Inflammatory macrophage treated with lipopolysaccharide for 1 hour (primary cell): Measurements from ENCODE around the gene TMEM164.

ENCODE experiments used
- DNase-seq, 2 donors: peaks; one replicate each; pipeline ENCODE4 v3.0.0-alpha.2; 2020 to 2022

The TMEM164 gene

DNA sequence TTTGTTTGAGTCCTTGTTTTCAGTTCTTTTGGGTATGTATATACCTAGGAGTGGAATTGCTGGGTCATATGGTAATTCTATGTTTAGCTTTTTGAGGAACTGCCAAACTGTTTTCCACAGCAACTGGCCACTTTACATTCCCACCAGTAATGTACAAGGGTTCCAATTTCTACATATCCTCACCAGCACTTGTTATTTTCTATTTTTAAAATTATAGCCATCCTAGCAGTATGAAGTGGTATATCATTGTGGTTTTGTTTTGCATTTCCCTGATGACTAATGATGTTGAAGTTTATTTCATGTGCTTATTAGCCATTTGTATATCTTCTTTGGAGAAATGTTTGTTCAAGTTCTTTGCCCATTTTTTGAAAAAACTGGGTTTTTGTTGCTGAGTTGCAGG lies 39.6 kb downstream of the TMEM164 start:
- DNase-seq: peak; percentile 31 to 69

- DNase-seq: peak; percentile 25 to 34
These were observed 40.6 kb downstream of the TMEM164 start for GRCh38 chrX:110043506-110043905.

GRCh38 chrX:110044346-110045249 lies 41.7 kb downstream of the TMEM164 start:
- DNase-seq: peak in 1 of 2 donors; percentile 33

DNA sequence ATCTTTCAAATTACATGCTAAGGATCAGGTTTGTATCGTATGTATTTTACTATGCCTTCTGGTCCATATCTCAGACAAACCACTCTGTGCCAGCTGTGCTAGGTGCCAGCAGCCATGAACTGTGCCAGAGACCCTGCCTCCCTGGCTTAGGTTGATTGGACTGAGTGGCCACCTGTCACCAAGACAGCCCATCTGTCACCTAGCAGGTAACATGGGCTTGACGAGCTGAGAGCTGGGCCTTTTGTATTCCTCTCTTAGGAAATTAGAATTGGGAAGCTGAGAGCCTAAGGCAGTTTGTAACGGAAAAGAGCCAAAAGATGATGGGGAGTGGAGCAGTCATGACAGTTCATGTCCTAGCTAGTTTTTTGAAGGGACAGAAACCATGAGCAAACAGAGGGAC lies 42.5 kb downstream of the TMEM164 start:
- no peak for DNase-seq

GRCh38 chrX:110046001-110046400 lies 43.1 kb downstream of the TMEM164 start:
- DNase-seq: no peak

DNA sequence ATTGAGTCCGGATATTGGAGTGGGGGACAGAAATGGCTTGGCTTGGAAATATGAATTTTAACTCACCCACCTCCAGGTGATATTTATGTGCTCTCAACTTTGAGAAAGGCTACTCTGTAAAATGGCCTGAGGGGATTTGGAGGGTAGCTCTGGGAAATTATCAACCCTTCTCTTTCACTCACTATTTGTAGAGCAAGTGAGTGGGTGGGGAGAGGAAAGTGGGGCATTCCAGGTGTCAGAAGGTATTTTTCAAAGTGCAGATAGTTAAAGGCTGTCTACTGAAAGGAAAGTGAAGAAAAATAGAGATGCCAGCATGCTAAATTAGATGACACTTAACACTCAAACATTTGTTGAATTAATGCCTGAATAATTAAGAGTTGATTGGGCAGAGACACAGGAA lies 44.1 kb downstream of the TMEM164 start:
- DNase-seq: no peak

DNA sequence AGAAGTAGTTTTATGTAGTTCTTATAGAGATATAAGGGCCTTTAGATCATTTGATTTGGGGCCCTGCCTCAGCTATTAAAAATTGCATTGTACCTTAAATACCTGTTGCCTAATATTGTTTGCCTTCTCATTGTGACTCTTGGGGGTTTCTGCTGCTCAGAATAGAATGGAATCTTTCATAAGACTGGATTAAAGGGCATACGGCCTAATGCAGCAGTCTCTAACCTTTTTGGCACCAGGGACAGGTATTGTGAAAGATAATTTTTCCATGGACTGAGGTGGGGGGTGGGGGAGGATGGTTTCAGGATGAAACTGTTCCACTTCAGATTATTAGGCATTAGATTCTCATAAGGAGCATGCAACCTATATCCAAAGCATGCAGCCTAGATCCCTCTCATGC lies 46.2 kb downstream of the TMEM164 start:
- DNase-seq: no peak

- no peak for DNase-seq
These were observed 47.5 kb downstream of the TMEM164 start for GRCh38 chrX:110050386-110050785.

GRCh38 chrX:110050901-110051300 lies 48.0 kb downstream of the TMEM164 start:
- DNase-seq: no peak

DNA sequence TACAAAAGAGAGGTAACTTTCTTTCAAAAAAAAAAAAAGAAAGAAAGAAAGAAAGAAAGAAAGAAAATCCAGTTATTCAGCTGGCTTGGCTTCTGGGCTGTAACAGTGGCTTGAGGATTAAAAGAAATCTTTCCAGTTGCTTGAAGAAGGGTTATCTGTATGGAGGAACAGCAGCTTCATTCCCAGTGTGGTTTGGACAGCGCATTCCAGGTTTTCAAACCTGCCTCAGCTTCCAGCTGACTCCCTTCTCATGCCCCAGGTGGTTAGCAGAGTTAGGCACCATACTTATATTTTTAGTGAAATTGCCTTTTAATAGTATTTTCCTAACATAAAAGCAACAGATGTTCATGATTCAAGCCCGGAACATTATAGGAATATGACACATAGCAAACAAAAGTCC lies 48.6 kb downstream of the TMEM164 start:
- DNase-seq: no peak

- no peak for DNase-seq
These were observed 49.4 kb downstream of the TMEM164 start for GRCh38 chrX:110052303-110052702.

DNA sequence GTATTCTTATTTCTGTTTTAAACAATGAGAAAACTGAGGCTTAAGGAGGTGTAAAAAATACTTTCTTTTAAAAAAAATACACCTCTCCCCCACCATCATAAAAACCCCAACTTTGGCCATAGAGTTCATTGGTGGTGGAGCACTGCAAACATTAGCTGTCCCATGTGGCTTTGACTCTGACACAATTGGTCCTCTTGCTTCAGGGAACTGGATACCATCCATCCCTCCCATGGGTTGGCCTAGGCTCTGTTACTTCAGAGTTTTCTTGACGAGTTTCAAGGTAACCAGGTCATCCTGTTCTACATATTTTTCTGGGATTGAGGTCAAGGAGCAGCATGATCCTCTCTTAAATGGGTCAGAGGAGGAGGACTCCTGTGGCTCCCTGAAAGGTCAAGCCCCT lies 50.5 kb downstream of the TMEM164 start:
- no peak for DNase-seq

DNA sequence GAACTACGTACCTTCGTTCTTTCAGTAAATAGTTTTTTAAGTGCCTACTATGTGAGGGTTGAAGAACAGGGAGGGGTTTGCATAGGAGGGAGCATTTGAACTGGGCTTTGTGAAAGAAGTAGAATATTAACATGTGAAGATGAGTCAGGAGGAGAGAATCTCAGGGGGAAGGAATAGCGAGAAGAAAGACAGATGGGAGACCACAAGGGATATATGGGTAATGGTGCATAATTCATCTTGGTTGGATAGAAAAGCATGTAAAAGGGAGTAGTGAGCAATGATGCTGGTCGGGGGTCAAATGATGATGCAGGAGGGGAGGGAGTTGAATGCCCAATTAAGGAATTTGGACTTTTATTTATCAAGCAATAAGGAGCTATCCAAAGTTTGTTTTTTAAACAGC lies 52.7 kb downstream of the TMEM164 start:
- no peak for DNase-seq

GRCh38 chrX:110056419-110056818 lies 53.5 kb downstream of the TMEM164 start:
- DNase-seq: no peak

DNA sequence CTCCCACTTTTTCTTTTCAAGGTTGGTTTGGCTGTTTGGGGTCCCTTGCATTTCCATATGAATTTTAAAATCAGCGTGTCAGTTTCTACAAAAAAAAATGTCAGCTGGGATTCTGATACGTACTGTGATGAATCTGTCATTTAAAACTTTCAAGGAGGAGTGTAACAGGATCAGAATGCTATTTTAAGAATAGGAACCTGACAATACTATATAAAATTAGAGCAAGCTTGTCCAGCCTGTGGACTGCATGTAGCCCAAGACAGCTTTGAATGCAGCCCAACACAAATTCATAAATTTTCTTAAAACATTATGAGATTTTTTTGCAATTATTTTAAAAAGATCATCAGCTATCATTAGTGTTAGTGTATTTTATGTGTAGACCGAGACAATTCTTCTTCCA lies 56.5 kb downstream of the TMEM164 start:
- no peak for DNase-seq

DNA sequence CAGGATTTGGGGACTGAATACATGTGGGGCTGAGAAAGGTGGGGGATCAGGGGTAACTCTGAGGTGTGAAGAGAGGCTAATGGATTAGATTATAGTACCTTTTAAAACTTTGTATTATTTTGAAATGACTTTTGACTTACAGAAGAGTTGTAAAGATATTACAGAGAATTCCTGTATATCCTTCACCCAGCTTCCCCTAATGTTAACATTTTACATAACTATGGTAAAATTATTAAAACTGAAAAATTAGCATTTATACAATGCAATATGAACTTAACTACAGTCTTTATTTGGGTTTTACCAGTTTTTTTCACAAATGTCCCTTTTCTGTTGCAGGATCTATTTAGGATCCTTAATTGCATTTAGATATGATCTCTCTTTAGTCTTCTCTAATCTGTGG lies 57.4 kb downstream of the TMEM164 start:
- no peak for DNase-seq

- DNase-seq: peak; percentile 43 to 50
These were observed 58.1 kb downstream of the TMEM164 start for GRCh38 chrX:110060846-110061537.

GRCh38 chrX:110062919-110063318 lies 60.0 kb downstream of the TMEM164 start:
- DNase-seq: no peak

GRCh38 chrX:110066488-110067225 lies 63.7 kb downstream of the TMEM164 start:
- no peak for DNase-seq

- DNase-seq: no peak
These were observed 68.1 kb downstream of the TMEM164 start for GRCh38 chrX:110070970-110071369.

DNA sequence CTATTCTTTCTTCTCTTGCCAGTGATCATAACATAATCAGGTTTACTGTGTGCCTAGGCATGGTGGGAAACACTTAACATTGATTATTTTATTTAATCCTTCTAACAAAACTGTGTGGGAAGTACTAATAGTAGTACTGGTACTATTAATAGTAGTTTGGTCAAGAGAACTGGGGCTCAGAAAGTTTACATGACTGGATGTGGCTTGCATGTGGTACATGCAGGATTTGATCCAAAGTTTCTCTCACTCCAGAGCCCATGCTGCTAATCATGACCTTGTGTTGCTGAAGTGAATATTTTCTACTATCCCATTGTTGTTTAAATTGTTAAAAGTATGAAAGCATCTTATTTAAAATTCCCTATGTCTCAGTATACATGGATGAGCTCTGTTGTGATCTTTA lies 78.4 kb downstream of the TMEM164 start:
- no peak for DNase-seq

- no peak for DNase-seq
These were observed 78.8 kb downstream of the TMEM164 start for GRCh38 chrX:110081740-110082139.

DNA sequence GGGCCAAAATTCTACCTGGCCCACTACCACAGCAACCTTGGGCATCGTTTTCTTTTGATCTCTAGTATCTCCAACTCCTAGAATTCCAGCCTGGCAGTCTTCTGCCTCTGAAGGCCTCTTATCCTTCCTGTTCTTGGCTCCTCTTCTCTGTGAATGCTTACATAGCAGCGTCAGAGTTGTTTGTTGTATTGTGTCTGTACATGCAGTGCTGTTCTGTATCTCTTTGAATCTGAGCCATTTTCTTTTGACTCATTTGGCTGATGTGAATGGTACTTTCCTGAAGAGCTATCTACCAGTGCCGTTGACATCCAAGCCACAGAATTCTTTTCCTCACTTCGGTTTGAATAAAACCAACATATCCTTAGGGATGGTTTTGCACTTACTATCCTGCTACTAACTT lies 79.2 kb downstream of the TMEM164 start:
- no peak for DNase-seq
